ENCODE results near the gene EFCAB12.
"Not testable (repeated sequence)": the region's sequence is repeated elsewhere in the genome, so short reads cannot be mapped to it uniquely, and the experiment has no call there.

Gene EFCAB12

GRCh38 chr3:129421988-129422745 lies 6.3 kb downstream of the EFCAB12 start:
- no peak for DNase-seq (ENCODE audit: low read depth in 2 of 3, low spot score in 2 of 3)

DNA sequence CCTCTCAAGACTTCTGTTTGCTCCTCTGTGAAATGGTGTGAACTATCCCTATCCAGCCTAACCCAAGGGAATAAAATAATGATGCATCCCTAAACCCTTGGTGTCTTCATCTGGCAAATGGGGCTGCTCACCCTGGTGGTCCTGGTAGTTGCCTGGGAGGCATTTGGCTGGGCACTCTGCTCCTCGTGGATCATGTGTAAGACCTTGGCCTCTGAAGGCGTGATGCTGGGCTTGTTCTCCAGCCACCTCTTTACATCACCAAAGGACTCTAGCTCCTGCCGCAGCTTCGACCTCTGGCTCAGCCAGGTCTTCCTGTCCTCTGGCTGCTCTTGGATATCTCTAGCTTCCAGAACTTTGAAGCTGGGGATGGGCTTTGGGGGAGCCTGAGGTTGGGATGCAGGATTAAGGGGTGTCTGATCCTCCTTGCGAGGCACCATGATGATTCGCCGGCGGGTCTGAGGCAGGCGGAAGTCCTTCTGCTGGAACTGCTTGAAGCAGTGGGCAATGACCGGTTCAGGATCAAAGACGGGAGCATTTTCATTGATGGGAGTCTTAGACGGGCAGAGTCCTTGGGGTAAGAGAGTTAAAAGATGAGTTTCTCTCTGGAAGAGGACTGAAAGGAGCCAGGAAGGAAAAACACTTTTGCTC lies 7.1 kb downstream of the EFCAB12 start:
- no peak for DNase-seq (ENCODE audit: low read depth in 2 of 3, low spot score in 2 of 3)

DNA sequence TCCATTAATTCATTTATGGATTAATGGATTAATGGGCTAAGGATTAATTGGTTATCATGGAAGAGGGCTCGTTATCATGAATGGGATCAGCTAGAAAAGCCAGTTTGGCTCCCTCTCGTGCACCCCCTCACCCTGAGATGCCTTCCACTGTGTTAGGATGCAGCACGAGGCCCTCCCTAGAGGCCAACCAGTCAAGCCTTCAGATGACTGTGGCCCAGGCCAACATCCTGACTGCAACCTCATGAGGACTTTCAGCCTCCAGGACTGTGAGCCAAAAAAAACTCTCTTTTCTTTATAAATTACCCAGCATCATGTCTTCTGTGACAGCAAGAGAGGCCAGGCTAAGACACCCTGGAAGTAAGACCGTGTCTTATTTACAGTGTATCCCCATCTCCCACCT lies 9.0 kb downstream of the EFCAB12 start:
- DNase-seq (ENCODE audit: low read depth in 2 of 3, low spot score in 2 of 3): no peak

DNA sequence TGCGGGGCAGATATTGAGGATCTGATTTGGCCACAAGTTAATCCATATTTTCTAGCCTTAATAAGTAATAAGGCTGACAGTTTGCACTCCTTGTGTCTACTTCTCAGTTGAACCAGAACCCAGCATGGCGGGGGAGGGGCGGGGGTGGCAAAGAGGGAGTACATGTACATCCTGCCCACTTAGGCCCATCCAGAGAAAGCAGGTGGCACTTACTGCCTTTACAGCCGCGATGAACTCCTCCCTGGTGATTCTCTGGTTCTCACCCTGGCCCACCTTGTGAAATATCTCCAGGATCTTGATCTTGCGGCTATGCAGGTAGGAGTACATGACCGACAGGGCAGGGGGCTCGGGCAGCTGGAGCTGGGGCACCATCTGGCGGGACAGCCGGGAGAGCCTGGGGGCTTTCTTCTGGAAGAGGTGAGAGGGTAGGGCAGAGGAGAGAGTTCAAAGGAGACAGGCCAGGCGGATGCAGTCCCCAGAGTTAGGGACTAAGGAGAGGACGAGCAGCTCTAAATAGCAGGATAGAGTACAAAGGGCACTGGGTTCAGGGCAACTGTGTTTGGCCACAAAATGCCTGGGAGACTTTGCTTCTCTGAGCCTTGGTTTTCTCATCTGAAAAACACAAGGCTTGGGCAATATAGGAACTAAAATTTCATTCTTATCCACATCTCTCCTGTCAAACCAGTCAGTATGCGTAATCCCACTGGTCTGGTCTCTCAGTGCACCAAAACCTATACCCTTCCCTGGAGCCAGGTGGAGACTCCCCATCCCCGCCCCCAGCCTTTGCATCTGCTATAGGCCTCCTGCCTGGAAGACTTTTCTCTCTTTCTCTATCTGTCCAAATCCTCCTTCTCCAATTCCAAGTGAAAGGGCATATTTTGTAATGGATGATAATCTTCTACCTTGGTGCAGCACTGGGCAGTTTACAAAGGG lies 10.1 kb downstream of the EFCAB12 start:
- DNase-seq (ENCODE audit: low read depth in 2 of 3, low spot score in 2 of 3): no peak

- DNase-seq (ENCODE audit: low read depth in 2 of 3, low spot score in 2 of 3): no peak
These were observed 11.1 kb downstream of the EFCAB12 start for GRCh38 chr3:129417326-129417725.

DNA sequence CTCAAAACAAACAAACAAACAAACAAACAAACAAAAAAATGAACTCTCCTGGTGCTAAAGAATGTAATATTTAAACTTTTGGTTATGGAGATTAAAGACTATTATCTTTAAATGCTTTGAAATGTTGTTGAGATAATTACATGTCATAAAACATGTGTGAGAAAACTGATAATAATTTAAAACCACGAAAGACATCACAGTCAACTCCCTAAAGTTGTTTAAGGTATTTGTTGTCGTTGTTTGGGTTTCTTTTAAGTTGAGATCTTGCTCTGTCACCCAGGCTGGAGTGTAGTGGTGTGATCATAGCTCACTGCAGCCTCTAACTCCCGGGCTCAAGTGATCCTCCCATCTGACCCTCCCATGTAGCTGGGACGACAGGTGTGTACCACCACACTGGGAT lies 12.0 kb downstream of the EFCAB12 start:
- no peak for DNase-seq (ENCODE audit: low read depth in 2 of 3, low spot score in 2 of 3)

- DNase-seq (ENCODE audit: low read depth in 2 of 3, low spot score in 2 of 3): no peak
These were observed 12.6 kb downstream of the EFCAB12 start for GRCh38 chr3:129415830-129416229.

DNA sequence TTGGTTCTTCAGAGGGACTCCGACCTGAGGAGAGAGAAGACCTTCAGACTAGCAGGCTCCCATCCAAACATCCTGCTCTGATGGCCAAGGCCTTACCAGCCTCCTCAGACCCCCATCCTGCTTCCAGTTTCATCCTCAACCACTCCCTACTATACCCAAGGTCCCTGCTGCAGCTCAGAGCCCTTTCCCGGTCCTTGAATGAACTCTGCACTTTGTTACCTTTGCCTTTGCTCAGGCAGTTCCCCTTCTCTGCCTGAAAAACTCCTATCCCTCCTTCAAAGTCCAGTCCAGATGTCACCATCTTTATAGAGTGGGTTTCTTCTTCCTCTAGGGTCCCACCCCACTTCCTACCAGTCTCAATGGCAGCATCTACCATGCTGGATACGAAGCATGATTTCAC lies 13.1 kb downstream of the EFCAB12 start:
- DNase-seq (ENCODE audit: low read depth in 2 of 3, low spot score in 2 of 3): no peak

DNA sequence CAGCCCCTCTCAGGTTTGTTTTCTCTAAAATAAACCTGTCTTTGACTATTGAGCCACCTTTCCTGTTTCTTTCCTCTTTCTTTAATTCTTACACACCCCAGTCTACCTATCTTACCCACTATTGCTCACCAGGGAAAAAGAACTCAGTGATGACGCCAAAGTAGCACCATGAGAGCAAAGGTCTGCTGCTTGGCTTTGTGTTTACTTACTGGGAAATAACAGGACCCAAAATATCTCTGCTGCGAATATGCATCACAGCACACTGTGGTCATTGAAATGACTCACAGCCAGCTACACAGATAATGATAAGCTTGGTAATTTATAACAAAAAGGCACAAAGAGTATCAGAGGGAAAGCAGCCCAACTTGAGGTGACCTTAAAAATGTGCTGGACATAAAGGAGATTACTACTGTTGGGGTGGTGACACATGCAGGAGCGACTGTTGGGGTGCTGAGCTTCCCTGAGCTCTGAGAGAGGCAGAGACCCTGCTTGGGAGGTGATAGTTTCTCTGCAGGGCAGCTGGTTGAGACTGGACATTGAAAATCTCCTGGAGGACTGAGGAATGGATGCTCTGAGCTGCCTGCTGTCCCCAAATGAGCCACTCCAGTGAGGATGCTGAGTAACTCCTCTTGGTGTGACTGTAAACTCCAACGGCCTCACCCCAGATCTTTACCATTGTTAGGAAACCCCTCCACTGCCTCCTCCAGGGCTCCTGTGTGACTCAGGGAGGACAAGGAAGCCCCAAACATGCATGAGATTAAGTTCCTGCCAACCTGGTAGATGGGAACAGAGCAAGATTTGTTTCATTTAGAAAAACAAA lies 14.5 kb downstream of the EFCAB12 start:
- no peak for DNase-seq (ENCODE audit: low read depth in 2 of 3, low spot score in 2 of 3)

DNA sequence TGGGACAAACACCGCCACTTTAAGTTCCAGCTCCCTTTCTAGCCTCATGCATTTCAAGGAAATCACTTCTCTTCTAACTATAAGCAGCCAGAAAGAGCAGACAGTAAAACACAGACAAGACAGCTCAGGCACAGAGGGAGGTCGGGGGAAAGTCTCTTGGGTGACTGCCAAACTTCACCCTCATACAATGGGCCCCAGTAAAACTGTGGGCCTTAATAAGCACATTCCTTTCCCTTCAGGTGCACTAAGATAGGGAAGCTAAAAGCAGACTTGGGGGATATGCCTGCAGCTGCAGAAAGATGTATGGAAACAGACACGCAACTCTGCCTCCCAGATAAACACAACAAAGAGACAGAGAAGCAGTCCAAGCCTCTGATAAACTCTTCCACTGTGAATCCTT lies 15.2 kb downstream of the EFCAB12 start:
- not testable (repeated sequence) for DNase-seq (ENCODE audit: low read depth in 2 of 3, low spot score in 2 of 3)

- no peak for DNase-seq (ENCODE audit: low read depth in 2 of 3, low spot score in 2 of 3)
These were observed 15.8 kb downstream of the EFCAB12 start for GRCh38 chr3:129412542-129413198.

DNA sequence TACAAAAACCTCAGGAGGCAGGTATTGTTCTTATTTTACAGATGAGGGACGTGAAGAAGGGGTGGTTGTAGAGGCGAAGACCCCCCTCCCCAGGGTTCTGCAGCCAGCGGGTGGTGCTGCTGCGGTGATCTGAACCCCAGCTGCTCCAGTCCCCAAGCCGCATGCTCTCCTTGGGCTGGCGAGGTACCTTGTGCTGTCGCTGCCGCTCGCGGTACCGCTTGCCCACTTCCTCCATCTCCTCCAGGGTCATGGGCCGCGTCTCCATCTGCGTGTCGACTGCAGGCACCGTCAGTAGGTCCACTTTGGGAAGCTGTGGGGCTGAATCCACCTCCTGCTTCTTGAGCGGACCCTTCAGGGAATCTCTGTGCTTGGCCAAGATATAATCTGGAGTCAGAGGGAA lies 17.5 kb downstream of the EFCAB12 start:
- no peak for DNase-seq (ENCODE audit: low read depth in 2 of 3, low spot score in 2 of 3)

- no peak for DNase-seq (ENCODE audit: low read depth in 2 of 3, low spot score in 2 of 3)
These were observed 18.9 kb downstream of the EFCAB12 start for GRCh38 chr3:129409541-129409940.

DNA sequence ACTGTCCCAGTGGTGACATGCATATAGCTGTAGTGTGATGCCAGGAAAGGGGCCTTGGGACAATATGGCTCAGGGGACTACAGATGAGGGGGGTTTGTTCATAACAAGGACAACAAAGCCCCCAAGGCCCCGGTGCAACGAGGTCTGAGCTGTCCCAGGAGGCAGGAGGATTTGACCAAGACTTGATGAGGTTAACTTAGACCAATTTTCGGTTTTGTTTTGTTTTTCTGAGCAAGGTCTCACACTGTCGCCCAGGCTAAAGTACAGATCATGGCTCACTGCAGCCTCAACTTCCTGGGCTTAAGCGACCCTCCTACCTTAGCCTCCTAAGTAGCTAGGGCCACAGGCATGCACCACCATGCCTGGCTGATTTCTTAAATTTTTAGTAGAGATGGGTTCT lies 23.8 kb downstream of the EFCAB12 start:
- DNase-seq (ENCODE audit: low read depth in 2 of 3, low spot score in 2 of 3): no peak

DNA sequence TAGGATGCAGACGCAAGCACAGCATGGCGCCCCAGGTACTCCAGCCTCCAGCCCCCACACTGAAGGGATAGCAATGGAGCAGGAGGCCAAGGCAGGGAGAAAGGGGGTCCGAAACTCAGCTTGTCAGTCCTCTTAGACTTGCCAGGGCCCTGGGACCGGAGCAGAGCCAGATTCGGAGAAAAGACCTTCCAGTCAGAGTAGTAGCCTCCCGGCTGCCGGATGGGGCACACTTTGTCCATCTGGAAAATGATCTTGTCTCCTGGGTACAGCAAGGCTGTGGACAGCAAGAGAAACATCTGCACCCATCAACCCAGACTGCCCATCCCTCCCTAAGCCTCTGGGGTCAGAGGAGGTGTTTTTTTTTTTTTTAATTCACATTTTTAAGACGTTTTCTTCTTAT lies 24.3 kb downstream of the EFCAB12 start:
- DNase-seq (ENCODE audit: low read depth in 2 of 3, low spot score in 2 of 3): no peak

DNA sequence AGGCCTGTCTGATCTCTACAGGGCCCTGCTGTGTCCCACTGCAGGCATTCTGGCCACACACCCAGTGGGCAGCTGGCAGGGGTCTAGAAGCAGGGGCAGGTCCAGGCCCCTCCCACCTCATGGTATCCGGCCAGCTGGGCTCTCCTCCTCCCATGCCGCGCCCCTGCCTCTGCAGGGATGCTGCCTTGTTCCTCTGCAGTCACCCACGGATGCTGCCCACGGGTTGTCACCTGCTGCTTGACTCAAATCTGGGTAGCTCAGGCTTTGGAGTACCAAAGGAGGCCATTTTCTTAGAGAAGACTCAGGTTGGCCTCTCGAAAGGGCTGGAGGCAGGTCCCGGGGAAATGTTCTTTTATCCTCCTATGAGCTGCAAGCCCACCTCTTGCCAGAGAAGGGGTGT lies 25.0 kb downstream of the EFCAB12 start:
- no peak for DNase-seq (ENCODE audit: low read depth in 2 of 3, low spot score in 2 of 3)

DNA sequence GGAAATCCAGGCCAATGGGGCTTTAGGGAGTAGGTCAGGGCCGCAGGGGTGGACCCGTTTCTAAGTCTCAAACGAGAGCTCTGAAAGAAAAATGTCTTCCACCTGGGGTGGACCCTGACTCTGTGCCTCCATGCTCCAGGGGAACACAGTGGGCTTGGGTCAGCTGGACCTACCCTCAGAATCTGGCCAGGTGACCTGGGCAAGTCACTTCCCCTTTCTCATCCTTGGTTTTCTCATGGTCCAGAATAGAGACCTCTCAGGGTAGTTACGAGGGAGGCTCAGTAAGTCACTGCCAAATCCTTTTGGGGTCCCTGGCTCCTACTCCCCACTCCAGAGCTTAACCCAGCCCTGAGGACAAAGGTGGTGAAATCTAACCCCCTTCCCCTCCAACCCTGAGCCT lies 25.8 kb downstream of the EFCAB12 start:
- DNase-seq (ENCODE audit: low read depth in 2 of 3, low spot score in 2 of 3): no peak

GRCh38 chr3:129402210-129402609 lies 26.2 kb downstream of the EFCAB12 start:
- DNase-seq (ENCODE audit: low read depth in 2 of 3, low spot score in 2 of 3): no peak

GRCh38 chr3:129399895-129400357 lies 28.5 kb downstream of the EFCAB12 start:
- DNase-seq (ENCODE audit: low read depth in 2 of 3, low spot score in 2 of 3): no peak

GRCh38 chr3:129399145-129399894 lies 29.1 kb downstream of the EFCAB12 start:
- peak; percentile 34 to 40 (median 37) for DNase-seq (ENCODE audit: low read depth in 2 of 3, low spot score in 2 of 3)
